G401.6 (cell line): ENCODE measurements around the gene ABITRAM.
"Not testable (repeated sequence)": the region's sequence is repeated elsewhere in the genome, so short reads cannot be mapped to it uniquely, and the experiment has no call there.

Experiments used
- FAIRE-seq: peaks from 2 replicates; lab custom pipeline; 2012; peaks lifted over from hg19 to GRCh38; lab: Jason Lieb, UNC

The ABITRAM gene

DNA sequence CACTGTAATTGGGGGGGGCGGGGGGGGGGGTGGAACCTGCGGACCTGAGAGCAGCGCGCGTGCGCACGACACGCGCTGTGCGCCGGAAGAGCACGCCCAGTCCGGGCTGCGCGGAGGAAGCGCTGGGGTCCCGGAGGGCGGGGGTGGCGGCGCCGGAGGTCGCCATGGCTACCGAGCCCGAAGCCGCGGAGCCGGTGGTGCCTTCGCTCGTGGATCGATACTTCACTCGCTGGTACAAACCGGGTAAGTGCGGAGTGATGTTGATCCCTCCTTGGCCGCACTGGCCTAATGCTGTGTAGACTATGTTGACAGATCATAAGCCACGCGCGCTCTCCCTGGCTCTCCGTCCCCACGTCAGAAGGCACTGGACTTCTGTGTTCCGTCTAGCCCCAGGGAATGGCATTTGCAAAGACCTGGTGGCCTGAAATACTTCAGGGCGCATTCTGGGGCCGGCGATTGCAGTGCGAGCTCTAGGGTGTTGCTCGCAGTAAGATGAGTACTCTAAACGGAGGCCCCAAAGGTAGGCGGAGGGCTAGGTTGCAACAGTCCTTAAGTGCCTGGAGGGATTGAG, at the start of gene ABITRAM:
Gene ABITRAM (plus strand): TSS at position 78 of the 571 bp plus-strand sequence. CDS start 87 bp downstream, at position 165.
- FAIRE-seq = no peak

DNA sequence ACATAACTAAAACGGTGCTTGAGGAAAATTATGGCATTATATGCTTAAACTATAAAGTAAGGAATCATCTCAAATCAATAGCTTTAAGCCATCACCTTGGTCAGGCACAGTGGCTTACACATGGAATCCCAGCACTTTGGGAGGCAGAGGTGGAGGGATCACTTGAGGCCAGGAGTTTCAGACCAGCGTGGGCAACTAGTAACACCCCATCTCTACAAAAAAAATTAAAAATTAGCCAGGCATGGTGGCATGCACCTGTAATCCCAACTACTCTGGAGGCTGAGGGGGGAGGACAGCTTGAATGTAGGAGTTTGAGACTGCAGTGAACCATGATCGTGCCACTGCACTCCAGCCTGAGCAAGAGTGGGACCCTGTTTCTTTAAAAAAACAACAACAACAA, 49.5 kb upstream of the ABITRAM start:
- FAIRE-seq = no peak

DNA sequence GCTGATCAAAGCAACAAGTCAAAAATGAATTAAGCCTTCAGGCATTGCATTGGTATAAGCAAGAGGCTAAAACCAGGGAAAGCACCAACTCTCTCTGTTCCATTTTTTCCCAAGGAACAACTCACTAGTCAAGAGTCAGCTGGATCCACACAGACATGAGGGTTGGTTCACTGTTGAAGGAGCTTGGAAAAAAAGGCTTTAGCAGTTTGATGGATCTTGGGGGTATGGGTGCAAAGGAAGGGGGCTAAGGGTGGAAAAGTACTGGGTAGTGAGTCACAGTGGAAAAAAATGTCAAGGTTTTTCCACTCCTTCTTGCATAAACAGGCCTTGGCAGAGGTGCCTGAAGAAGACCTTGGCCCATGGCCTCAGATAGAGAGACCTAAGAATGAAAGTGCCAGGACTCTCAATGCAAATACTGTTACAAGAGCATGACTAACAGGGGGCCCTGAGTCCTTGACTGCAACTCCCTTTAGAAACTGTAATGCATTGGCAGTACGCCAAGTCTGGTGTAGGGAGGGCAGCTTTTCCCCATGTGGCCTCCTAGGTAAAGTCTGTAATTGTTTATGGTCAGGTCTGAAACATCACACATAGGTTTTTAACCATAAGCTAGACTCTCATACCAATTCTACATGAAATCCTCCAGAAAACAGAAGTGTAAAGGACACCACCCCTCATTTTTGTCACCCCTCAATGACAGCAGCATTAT, 48.4 kb upstream of the ABITRAM start:
- FAIRE-seq = no peak

GRCh38 chr9:108886594-108887271, 47.5 kb upstream of the ABITRAM start:
- FAIRE-seq = not testable (repeated sequence)

GRCh38 chr9:108889649-108890067, 44.5 kb upstream of the ABITRAM start:
- FAIRE-seq = no peak

GRCh38 chr9:108894225-108894997, 39.8 kb upstream of the ABITRAM start:
- no peak for FAIRE-seq

DNA sequence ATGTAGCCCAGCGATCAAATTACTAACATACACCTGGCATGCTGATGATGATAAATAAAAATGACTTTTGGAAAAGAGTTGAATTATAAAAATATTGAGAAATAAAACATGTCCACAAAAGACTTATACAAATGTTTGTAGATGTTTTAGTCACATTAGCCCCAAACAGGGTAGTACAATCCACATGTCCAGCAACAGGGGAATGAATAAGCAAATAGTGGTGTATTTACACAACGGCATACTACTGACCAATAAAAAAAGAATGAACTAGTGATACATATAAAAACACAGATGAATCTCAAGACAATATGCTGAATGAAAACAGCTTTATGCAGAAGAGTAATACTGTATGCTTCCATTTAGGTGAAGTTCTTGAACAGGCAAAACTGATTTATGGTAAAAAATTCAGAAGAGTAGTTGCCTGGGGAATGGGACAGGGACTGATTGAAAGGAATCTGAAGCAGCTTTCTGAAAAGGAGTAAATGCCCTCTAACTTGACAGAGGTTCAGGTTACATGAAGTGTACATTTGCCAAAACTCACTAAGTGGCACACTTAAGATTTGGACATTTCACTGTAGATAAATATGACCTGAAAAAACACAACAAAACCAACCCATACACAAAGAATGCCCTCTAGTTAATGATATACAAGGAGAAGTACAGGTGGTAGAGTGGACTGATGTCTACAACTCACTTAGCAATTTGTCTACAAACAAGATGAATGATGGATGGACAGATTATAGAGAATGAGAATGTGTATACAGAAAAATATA, 36.7 kb upstream of the ABITRAM start:
- FAIRE-seq = no peak

GRCh38 chr9:108899023-108899695, 35.0 kb upstream of the ABITRAM start:
- FAIRE-seq = not testable (repeated sequence)

DNA sequence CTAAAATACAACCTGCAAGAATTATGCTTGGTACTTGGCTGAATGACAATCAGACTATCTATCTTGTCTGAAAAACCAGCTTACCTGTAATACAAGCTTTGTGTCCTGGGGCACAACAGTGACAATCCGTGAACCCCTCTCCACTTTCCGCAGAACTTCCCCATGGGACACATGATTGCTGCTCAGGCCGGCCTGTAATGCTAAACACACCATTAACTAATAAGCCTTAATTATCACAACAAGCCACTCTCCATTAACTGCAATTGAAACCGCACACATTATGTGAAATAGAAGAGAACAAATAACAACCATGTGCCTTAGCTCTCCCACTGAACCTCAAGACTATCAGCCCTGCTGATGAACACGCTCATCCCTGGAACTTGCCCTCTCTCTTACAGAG, 34.0 kb upstream of the ABITRAM start:
- no peak for FAIRE-seq

GRCh38 chr9:108903420-108904103, 30.6 kb upstream of the ABITRAM start:
- no peak for FAIRE-seq

GRCh38 chr9:108904161-108904560, 30.0 kb upstream of the ABITRAM start:
- no peak for FAIRE-seq

DNA sequence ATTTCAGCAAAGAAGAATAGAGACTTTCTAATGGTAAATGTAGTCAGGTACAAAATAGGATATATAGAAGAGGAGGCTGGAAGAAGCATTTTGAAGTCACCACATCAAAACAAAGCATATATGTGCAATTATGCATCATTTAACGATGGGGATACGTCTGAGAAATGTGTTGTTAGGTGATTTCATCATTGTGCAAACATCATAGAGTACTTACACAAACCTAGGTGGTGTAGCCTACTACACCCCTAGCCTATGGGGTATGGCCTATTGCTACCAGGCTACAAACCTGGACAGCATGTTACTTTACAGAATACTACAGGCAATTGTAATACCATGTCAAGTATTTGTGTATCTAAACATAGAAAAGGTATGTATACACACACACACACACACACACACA, 28.7 kb upstream of the ABITRAM start:
- no peak for FAIRE-seq

DNA sequence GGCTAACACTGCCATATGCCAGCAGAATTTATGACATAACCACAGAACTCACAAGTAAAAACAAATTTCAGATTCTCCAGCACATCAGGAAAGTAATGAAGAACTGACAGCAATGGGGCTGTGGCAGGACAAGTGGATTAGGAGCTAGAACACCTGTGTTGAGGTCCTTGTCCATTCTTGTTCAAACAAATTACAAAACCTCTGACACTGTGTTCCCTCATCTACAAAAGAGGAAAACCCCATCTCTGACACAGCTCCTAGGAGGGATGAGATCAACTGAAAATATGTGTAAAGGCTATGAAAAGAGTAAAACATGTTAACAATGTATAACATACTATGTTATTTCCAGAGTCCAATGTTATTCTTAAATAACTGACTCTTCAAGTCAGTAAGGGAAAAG, 23.8 kb upstream of the ABITRAM start:
- no peak for FAIRE-seq

GRCh38 chr9:108910914-108911313, 23.3 kb upstream of the ABITRAM start:
- no peak for FAIRE-seq

DNA sequence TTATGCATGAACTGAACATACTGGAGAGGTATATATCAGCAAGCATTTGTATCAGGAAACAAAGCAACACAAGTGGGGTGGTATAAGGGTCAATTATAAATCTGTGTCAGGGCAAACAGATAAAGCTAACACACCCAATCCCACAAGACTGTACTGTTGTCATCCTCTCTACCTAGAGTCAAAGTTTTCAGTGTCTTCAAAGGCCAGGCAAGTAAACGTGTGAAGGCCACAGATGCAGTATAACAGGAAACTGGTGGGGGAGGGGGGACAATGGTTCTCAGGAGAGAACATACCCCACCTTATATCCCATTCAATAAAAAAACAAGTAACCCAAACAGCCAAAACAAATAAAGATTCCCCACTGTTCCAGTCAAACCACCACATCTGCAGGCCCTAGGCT, 22.4 kb upstream of the ABITRAM start:
- FAIRE-seq = no peak

- FAIRE-seq = no peak
Observed at GRCh38 chr9:108913391-108913790, 20.8 kb upstream of the ABITRAM start.

- no peak for FAIRE-seq
Observed at GRCh38 chr9:108919517-108919916, 14.7 kb upstream of the ABITRAM start.

DNA sequence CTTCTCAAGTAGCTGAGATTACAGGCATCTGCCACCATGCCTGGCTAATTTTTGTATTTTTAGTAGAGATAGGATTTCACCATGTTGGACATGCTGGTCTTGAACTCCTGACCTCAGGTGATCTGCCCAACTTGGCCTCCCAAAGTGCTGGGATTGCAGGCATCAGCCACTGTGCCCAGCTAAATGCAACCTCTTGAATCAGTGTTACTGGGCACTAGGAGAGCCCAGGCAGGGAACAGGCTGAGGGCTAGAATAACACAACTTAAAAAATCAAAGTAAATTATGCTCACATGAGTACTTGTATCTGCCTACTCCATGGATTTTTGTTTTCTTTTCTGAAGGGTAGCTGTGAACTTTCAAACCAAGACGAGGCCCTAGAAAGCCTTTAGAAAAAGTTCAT, 13.8 kb upstream of the ABITRAM start:
- not testable (repeated sequence) for FAIRE-seq

- no peak for FAIRE-seq
Observed at GRCh38 chr9:108921200-108921599, 13.0 kb upstream of the ABITRAM start.

GRCh38 chr9:108924466-108924865, 9.7 kb upstream of the ABITRAM start:
- FAIRE-seq = no peak

GRCh38 chr9:108928386-108928785, 5.8 kb upstream of the ABITRAM start:
- FAIRE-seq = no peak
